K562 (cell line): Measurements from ENCODE around the gene KAT6B. TPM values are rescaled to one million over a fixed set of nuclear protein-coding genes. Genes with fewer than 3 reads are reported as not detected.

ENCODE experiments used
- ATAC-seq: fragments of 200-7000 bp; cut with Tn5 transposase; 3 replicates; pipeline ENCODE4 v1.9.1; 2020; ENCODE audit warnings: moderate library complexity
- BruUV-seq: library from RNA; stranded (reverse); fragments of 400-500 nt; replicated peaks from 2 replicates; lab custom pipeline; 2021; lab: Mats Ljungman, UMichigan
- CTCF ChIA-PET: fragments of 300-600 bp; formaldehyde crosslinking; extraction: SDS; loops from one replicate; lab custom pipeline; 2021; ENCODE audit warnings: low intra/inter-chr PET ratio; lab: Yijun Ruan, JAX
- POLR2A ChIA-PET: fragments of 300-600, 350-650 bp; sonication (Branson Sonifier 250); formaldehyde crosslinking; extraction: SDS; loops from one replicate; lab custom pipeline; 2021; ENCODE audit warnings: antibody characterized with exemption, inconsistent platforms; lab: Yijun Ruan, JAX
- DNase-seq, 4 experiments: peaks; one replicate each; pipeline versions ENCODE4 v3.0.0 to v3.0.0-alpha.2; 2011 to 2018; ENCODE audit warnings: low spot score in 3 of 4, mixed read lengths in 3 of 4; ENCODE audit errors: extremely low read depth in 1 of 4
- FAIRE-seq: peaks from 2 replicates; lab custom pipeline; 2011; peaks lifted over from hg19 to GRCh38; lab: Jason Lieb, UNC
- H2AFZ ChIP-seq: 2 replicates; pipeline ENCODE4 v1.6.0; 2011; ENCODE audit warnings: low read depth, low read length, control low read depth, inconsistent platforms
- H3K27ac ChIP-seq: fragments of 200-600 bp; 3 replicates; pipeline ENCODE4 v1.8.0; 2011; ENCODE audit warnings: low read depth, mild to moderate bottlenecking, control low read depth, inconsistent platforms, low read length, moderate library complexity, mixed read lengths; ENCODE audit errors: extremely low read depth
- H3K27me3 ChIP-seq, 2 experiments: fragments of 300-600 bp in 1 of 2; 2 replicates in 1 of 2; 3 replicates in 1 of 2; pipeline versions ENCODE4 v1.6.0 to v1.8.0; 2011; ENCODE audit warnings: inconsistent platforms in 2 of 2, low read length in 2 of 2, mild to moderate bottlenecking in 1 of 2, mixed read lengths in 1 of 2, moderate library complexity in 1 of 2; ENCODE audit not compliant: control insufficient read depth in 2 of 2, insufficient read depth in 2 of 2
- H3K36me3 ChIP-seq: fragments of 300-600 bp; 3 replicates; pipeline ENCODE4 v1.8.0; 2011; ENCODE audit warnings: mild to moderate bottlenecking, low read length, inconsistent platforms; ENCODE audit not compliant: control insufficient read depth, insufficient read depth
- H3K4me1 ChIP-seq, 2 experiments: fragments of 200-600 bp in 1 of 2; replicated peaks in 1 of 2; 2 replicates in 1 of 2; 3 replicates in 1 of 2; pipeline versions ENCODE4 v1.5.1 to v1.8.0; 2011; ENCODE audit warnings: inconsistent platforms in 2 of 2, low read length in 2 of 2, mild to moderate bottlenecking in 1 of 2, mixed read lengths in 1 of 2, moderate library complexity in 1 of 2; ENCODE audit not compliant: control insufficient read depth in 2 of 2, insufficient read depth in 2 of 2
- H3K4me2 ChIP-seq: 2 replicates; pipeline ENCODE4 v1.6.1; 2011; ENCODE audit warnings: low read length, control low read depth, inconsistent platforms, mixed read lengths; ENCODE audit not compliant: insufficient read depth
- H3K4me3 ChIP-seq: fragments of 200-600 bp; sonication (generic), shearing (Covaris generic); 2 replicates; pipeline ENCODE4 v1.5.1; 2016; ENCODE audit warnings: control low read depth, inconsistent platforms
- H3K79me2 ChIP-seq: fragments of 200-600 bp; 3 replicates; pipeline ENCODE4 v1.8.0; 2011; ENCODE audit warnings: low read length, inconsistent platforms; ENCODE audit not compliant: control insufficient read depth, insufficient read depth
- H3K9ac ChIP-seq, 2 experiments: 2 replicates each; pipeline versions ENCODE4 v1.6.0 to v1.6.1; 2011; ENCODE audit warnings: low read depth in 2 of 2, low read length in 2 of 2, control low read depth in 1 of 2, inconsistent platforms in 1 of 2, mild to moderate bottlenecking in 1 of 2, mixed read lengths in 1 of 2; ENCODE audit not compliant: insufficient read depth in 1 of 2
- H3K9me1 ChIP-seq: one replicate; pipeline ENCODE4 v1.6.0; 2011; ENCODE audit warnings: inconsistent platforms, mild to moderate bottlenecking, low read length, moderate library complexity; ENCODE audit not compliant: control insufficient read depth, insufficient read depth
- H3K9me3 ChIP-seq: replicated peaks from 2 replicates; pipeline ENCODE4 v1.5.1; 2011; ENCODE audit warnings: low read depth, low read length, inconsistent platforms; ENCODE audit not compliant: control insufficient read depth, insufficient read depth
- H4K20me1 ChIP-seq: replicated peaks from 2 replicates; pipeline ENCODE4 v1.6.1; 2011; ENCODE audit warnings: low read length, inconsistent platforms, mixed read lengths; ENCODE audit not compliant: control insufficient read depth, insufficient read depth
- CBX2 ChIP-seq: fragments of 200-600 bp; sonication (generic); IDR thresholded peaks from one replicate; pipeline ENCODE4 v1.6.1; 2012; ENCODE audit warnings: mild to moderate bottlenecking, low read length, inconsistent platforms; ENCODE audit not compliant: insufficient read depth, poor library complexity, severe bottlenecking
- ELF1 ChIP-seq: fragments of 200-800 bp; sonication (Bioruptor generic); IDR thresholded peaks from 2 replicates; pipeline ENCODE4 v1.6.1; 2016; ENCODE audit warnings: missing genetic modification characterization, missing compliant biosample characterization
- EP300 ChIP-seq: IDR thresholded peaks from 2 replicates; pipeline ENCODE4 v1.6.1; 2012; ENCODE audit warnings: low read length, improper control_type of control experiment
- KLF10 ChIP-seq: fragments of 250-450 bp; sonication (Bioruptor Pico); IDR thresholded peaks from 2 replicates; pipeline ENCODE4 v1.6.1; 2021; ENCODE audit warnings: matching md5 sums
- MCM5 ChIP-seq: fragments of 450-650 bp; IDR thresholded peaks from 2 replicates; pipeline ENCODE4 v1.6.1; 2016; ENCODE audit warnings: low read depth
- SMAD3 ChIP-seq: fragments of 450-650 bp; formaldehyde crosslinking; conservative IDR thresholded peaks from 2 replicates; pipeline ENCODE4 v1.4.0; 2020; ENCODE audit warnings: mild to moderate bottlenecking
- TCF7L2 ChIP-seq: fragments of 150-350 bp; IDR thresholded peaks from 2 replicates; pipeline ENCODE4 v1.6.1; 2016; ENCODE audit warnings: low read depth, mild to moderate bottlenecking, low read length, moderate library complexity
- ZNF174 ChIP-seq: fragments of 250-450 bp; sonication (Bioruptor Pico); IDR thresholded peaks from 2 replicates; pipeline ENCODE4 v1.4.0; 2020; ENCODE audit warnings: mild to moderate bottlenecking
- ZNF449 ChIP-seq: fragments of 250-450 bp; sonication (Bioruptor Pico); IDR thresholded peaks from 2 replicates; pipeline ENCODE4 v1.8.0; 2022; ENCODE audit warnings: moderate library complexity, mild to moderate bottlenecking, inconsistent platforms
- ZNF57 ChIP-seq: fragments of 450-650 bp; formaldehyde crosslinking; IDR thresholded peaks from 2 replicates; pipeline ENCODE4 v1.4.0; 2020; ENCODE audit warnings: mild to moderate bottlenecking, moderate library complexity
- ZNF717 ChIP-seq: fragments of 250-450 bp; sonication (Bioruptor Pico); IDR thresholded peaks from 2 replicates; pipeline ENCODE4 v1.5.0; 2021
- in situ Hi-C: fragments of 300-500 bp; cut with MboI; formaldehyde crosslinking; loops from 4 replicates; pipeline ENCODE4 v1.15.0; 2018; ENCODE audit warnings: inconsistent platforms, mixed read lengths
- intact Hi-C: fragments of 100-400 bp; cut with micrococcal nuclease; formaldehyde crosslinking; loops from 2 replicates; pipeline ENCODE4 v1.14.2; 2022
- polyA plus RNA-seq, 8 experiments: library from polyadenylated mRNA; depleted of rRNA in 4 of 8; stranded (reverse) in 5 of 8; unstranded in 3 of 8; fragments of >200 nt; fragmentation: Nextera tagmentation in 2 of 8; fragmentation: Illumina TruSeq in 1 of 8; extraction: Ambion mirVana in 2 of 8; extraction: Trizol in 1 of 8; gene quantifications; 2 replicates each; pipeline versions ENCODE4 v1.2.1 to v1.2.3, GENCODE V29; 2011 to 2014; ENCODE audit warnings: inconsistent platforms in 1 of 8, missing spikeins in 1 of 8
- total RNA-seq, 7 experiments: library from RNA; depleted of rRNA in 6 of 7; stranded (reverse); fragments of >200 nt in 6 of 7; fragmentation: Illumina TruSeq in 2 of 7; extraction: Trizol in 2 of 7; gene quantifications; 2 replicates each; pipeline versions ENCODE4 v1.2.1 to v1.2.3, GENCODE V29; 2011 to 2021; ENCODE audit warnings: low replicate concordance in 1 of 7
- TF ChIP-seq, protein P1 (sequence below): fragments of 200-600 bp; sonication (generic); IDR thresholded peaks from one replicate; pipeline ENCODE4 v1.6.1; 2012; ENCODE audit warnings: mild to moderate bottlenecking, low read depth, low read length, inconsistent platforms

KAT6B gene
- total and polyA plus RNA-seq, 9 of the 15 experiments (the other 6 are each of a cell fraction or from before 2014, with no cell fraction given) = 1.4 to 9.2 (median 6.8) TPM

- in situ Hi-C loops = no loop called here
- TF ChIP-seq KLF10 (CRISPR knock-in tag) = no peak
- TF ChIP-seq ZNF174 (CRISPR knock-in tag) = no peak
- TF ChIP-seq EP300 = no peak
- TF ChIP-seq MCM5 = no peak
- TF ChIP-seq ZNF449 (CRISPR knock-in tag) = no peak
- no peak for TF ChIP-seq ZNF57 (CRISPR knock-in tag)
- TF ChIP-seq, protein P1, sequence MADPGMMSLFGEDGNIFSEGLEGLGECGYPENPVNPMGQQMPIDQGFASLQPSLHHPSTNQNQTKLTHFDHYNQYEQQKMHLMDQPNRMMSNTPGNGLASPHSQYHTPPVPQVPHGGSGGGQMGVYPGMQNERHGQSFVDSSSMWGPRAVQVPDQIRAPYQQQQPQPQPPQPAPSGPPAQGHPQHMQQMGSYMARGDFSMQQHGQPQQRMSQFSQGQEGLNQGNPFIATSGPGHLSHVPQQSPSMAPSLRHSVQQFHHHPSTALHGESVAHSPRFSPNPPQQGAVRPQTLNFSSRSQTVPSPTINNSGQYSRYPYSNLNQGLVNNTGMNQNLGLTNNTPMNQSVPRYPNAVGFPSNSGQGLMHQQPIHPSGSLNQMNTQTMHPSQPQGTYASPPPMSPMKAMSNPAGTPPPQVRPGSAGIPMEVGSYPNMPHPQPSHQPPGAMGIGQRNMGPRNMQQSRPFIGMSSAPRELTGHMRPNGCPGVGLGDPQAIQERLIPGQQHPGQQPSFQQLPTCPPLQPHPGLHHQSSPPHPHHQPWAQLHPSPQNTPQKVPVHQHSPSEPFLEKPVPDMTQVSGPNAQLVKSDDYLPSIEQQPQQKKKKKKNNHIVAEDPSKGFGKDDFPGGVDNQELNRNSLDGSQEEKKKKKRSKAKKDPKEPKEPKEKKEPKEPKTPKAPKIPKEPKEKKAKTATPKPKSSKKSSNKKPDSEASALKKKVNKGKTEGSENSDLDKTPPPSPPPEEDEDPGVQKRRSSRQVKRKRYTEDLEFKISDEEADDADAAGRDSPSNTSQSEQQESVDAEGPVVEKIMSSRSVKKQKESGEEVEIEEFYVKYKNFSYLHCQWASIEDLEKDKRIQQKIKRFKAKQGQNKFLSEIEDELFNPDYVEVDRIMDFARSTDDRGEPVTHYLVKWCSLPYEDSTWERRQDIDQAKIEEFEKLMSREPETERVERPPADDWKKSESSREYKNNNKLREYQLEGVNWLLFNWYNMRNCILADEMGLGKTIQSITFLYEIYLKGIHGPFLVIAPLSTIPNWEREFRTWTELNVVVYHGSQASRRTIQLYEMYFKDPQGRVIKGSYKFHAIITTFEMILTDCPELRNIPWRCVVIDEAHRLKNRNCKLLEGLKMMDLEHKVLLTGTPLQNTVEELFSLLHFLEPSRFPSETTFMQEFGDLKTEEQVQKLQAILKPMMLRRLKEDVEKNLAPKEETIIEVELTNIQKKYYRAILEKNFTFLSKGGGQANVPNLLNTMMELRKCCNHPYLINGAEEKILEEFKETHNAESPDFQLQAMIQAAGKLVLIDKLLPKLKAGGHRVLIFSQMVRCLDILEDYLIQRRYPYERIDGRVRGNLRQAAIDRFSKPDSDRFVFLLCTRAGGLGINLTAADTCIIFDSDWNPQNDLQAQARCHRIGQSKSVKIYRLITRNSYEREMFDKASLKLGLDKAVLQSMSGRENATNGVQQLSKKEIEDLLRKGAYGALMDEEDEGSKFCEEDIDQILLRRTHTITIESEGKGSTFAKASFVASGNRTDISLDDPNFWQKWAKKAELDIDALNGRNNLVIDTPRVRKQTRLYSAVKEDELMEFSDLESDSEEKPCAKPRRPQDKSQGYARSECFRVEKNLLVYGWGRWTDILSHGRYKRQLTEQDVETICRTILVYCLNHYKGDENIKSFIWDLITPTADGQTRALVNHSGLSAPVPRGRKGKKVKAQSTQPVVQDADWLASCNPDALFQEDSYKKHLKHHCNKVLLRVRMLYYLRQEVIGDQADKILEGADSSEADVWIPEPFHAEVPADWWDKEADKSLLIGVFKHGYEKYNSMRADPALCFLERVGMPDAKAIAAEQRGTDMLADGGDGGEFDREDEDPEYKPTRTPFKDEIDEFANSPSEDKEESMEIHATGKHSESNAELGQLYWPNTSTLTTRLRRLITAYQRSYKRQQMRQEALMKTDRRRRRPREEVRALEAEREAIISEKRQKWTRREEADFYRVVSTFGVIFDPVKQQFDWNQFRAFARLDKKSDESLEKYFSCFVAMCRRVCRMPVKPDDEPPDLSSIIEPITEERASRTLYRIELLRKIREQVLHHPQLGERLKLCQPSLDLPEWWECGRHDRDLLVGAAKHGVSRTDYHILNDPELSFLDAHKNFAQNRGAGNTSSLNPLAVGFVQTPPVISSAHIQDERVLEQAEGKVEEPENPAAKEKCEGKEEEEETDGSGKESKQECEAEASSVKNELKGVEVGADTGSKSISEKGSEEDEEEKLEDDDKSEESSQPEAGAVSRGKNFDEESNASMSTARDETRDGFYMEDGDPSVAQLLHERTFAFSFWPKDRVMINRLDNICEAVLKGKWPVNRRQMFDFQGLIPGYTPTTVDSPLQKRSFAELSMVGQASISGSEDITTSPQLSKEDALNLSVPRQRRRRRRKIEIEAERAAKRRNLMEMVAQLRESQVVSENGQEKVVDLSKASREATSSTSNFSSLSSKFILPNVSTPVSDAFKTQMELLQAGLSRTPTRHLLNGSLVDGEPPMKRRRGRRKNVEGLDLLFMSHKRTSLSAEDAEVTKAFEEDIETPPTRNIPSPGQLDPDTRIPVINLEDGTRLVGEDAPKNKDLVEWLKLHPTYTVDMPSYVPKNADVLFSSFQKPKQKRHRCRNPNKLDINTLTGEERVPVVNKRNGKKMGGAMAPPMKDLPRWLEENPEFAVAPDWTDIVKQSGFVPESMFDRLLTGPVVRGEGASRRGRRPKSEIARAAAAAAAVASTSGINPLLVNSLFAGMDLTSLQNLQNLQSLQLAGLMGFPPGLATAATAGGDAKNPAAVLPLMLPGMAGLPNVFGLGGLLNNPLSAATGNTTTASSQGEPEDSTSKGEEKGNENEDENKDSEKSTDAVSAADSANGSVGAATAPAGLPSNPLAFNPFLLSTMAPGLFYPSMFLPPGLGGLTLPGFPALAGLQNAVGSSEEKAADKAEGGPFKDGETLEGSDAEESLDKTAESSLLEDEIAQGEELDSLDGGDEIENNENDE = no peak
- TF ChIP-seq ZNF717 (CRISPR knock-in tag) = no peak
- TF ChIP-seq SMAD3 (CRISPR knock-in tag) = no peak
- no peak for TF ChIP-seq TCF7L2
- no peak for TF ChIP-seq ELF1 (tag)
- no peak for TF ChIP-seq CBX2
Measured at GRCh38 chr10:74877898-74878297, 51.5 kb downstream of the KAT6B start.

More at GRCh38 chr10:74877898-74878297, 51.5 kb downstream of the KAT6B start:
- Histone ChIP-seq H3K27me3 (peaks cover 0 to 10% of the 10 kb centered on the region in 2 experiments; a peak in 2 of 5 replicates), H2AFZ (no peak overlapping the region), H3K36me3 (no peaks in the 10 kb centered on the region), H3K27ac (no peak overlapping the region), H3K4me3 (no peak overlapping the region), H3K9me3 (no peaks in the 10 kb centered on the region), H3K9me1 (peaks cover 2% of the 10 kb centered on the region), H3K4me2 (no peak overlapping the region), H3K79me2 (no peaks in the 10 kb centered on the region), H3K4me1 (no peaks in the 10 kb centered on the region), H4K20me1 (0 out of 2 replicates have a peak, but pooled peaks cover 13% of the 10 kb centered on the region), H3K9ac (no peak overlapping the region)
- no peak for DNase-seq
- ChIA-PET POLR2A (interaction anchor here (1.1 kb wide), 1 partner anchor 25 kb away, joined by 6 read pairs; no protein-coding TSS in a partner anchor), CTCF (no interaction called here)
- no peak for FAIRE-seq
- ATAC-seq = no peak
- no TSS peak for BruUV-seq
- intact Hi-C loops = no loop called here
